H1 (cell line): ENCODE results near the gene MIB2. TPM values are rescaled to one million over a fixed set of nuclear protein-coding genes. Genes with fewer than 3 reads are reported as not detected.
"Not testable (repeated sequence)": the region's sequence is repeated elsewhere in the genome, so short reads cannot be mapped to it uniquely, and the experiment has no call there.

Experiments
- CTCF ChIA-PET: fragments of 300-600 bp; sonication (Branson Sonifier 250); formaldehyde crosslinking; loops from one replicate; lab custom pipeline; 2021; ENCODE audit not compliant: partially characterized antibody; lab: Charles Lee
- POLR2A ChIA-PET: fragments of 300-600 bp; sonication (Branson Sonifier 250); formaldehyde crosslinking; loops from one replicate; lab custom pipeline; 2021; ENCODE audit warnings: inconsistent platforms; ENCODE audit not compliant: partially characterized antibody; lab: Charles Lee
- DNase-seq, 2 experiments: peaks; one replicate each; pipeline versions ENCODE4 v3.0.0 to v3.0.0-alpha.2; 2010 to 2022; ENCODE audit warnings: low spot score in 2 of 2, low read depth in 1 of 2, mixed read lengths in 1 of 2
- FAIRE-seq: peaks from 2 replicates; lab custom pipeline; 2011; peaks lifted over from hg19 to GRCh38; lab: Jason Lieb, UNC
- H2AFZ ChIP-seq: 2 replicates; pipeline ENCODE4 v1.8.1; 2012; ENCODE audit warnings: low read length, inconsistent platforms
- H2AK5ac ChIP-seq: 2 replicates; pipeline ENCODE4 v1.6.1; 2013; ENCODE audit warnings: low read depth, low read length
- H2BK120ac ChIP-seq: replicated peaks from 2 replicates; pipeline ENCODE3; 2013; ENCODE audit warnings: low read depth, low read length, inconsistent platforms
- H2BK12ac ChIP-seq: 2 replicates; pipeline ENCODE4 v1.6.1; 2013; ENCODE audit warnings: low read depth, low read length
- H2BK15ac ChIP-seq: 2 replicates; pipeline ENCODE4 v1.6.1; 2013; ENCODE audit warnings: low read length
- H2BK20ac ChIP-seq: 2 replicates; pipeline ENCODE4 v1.6.1; 2013; ENCODE audit warnings: low read length
- H2BK5ac ChIP-seq: 2 replicates; pipeline ENCODE4 v1.6.1; 2013; ENCODE audit warnings: low read depth, low read length
- H3K14ac ChIP-seq: 2 replicates; pipeline ENCODE4 v1.6.1; 2013; ENCODE audit warnings: inconsistent platforms; ENCODE audit not compliant: insufficient read length
- H3K18ac ChIP-seq: 2 replicates; pipeline ENCODE4 v1.6.1; 2013; ENCODE audit warnings: low read length; ENCODE audit errors: extremely low read depth
- H3K23ac ChIP-seq: 2 replicates; pipeline ENCODE4 v1.6.1; 2013; ENCODE audit warnings: inconsistent platforms; ENCODE audit not compliant: insufficient read length
- H3K23me2 ChIP-seq: 2 replicates; pipeline ENCODE4 v1.6.1; 2013; ENCODE audit warnings: low read depth, low read length
- H3K27ac ChIP-seq: 2 replicates; pipeline ENCODE4 v1.6.1; 2011; ENCODE audit warnings: low read depth, low read length, inconsistent platforms
- H3K27me3 ChIP-seq, 4 experiments: replicated peaks in 1 of 4; 1 replicate in 1 of 4; 2 replicates in 3 of 4; pipeline versions ENCODE4 v1.6.1 to v1.8.1; 2011 to 2013; ENCODE audit warnings: low read length in 3 of 4, mild to moderate bottlenecking in 3 of 4, inconsistent platforms in 2 of 4, mixed read lengths in 2 of 4, moderate library complexity in 1 of 4; ENCODE audit not compliant: control insufficient read depth in 3 of 4, insufficient read depth in 3 of 4; ENCODE audit errors: extremely low read depth in 1 of 4
- H3K36me3 ChIP-seq, 4 experiments: 2 replicates each; pipeline versions ENCODE4 v1.6.1 to v1.8.1; 2011 to 2013; ENCODE audit warnings: mild to moderate bottlenecking in 4 of 4, low read length in 3 of 4, moderate library complexity in 2 of 4, control low read depth in 1 of 4, inconsistent platforms in 1 of 4; ENCODE audit not compliant: insufficient read depth in 4 of 4, control insufficient read depth in 2 of 4
- H3K4ac ChIP-seq: replicated peaks from 2 replicates; pipeline ENCODE3; 2013; ENCODE audit warnings: low read length, low read depth, mixed read lengths, inconsistent platforms; ENCODE audit not compliant: insufficient read length
- H3K4me1 ChIP-seq, 4 experiments: replicated peaks in 1 of 4; 1 replicate in 1 of 4; 2 replicates in 3 of 4; pipeline versions ENCODE4 v1.6.1 to v1.8.1; 2011 to 2013; ENCODE audit warnings: low read length in 3 of 4, inconsistent platforms in 2 of 4, mixed read lengths in 1 of 4; ENCODE audit not compliant: insufficient read depth in 4 of 4, control insufficient read depth in 3 of 4
- H3K4me2 ChIP-seq, 2 experiments: 2 replicates each; pipeline versions ENCODE4 v1.6.1 to v1.8.1; 2011 to 2013; ENCODE audit warnings: low read depth in 2 of 2, low read length in 2 of 2, control low read depth in 1 of 2, inconsistent platforms in 1 of 2, mild to moderate bottlenecking in 1 of 2; ENCODE audit not compliant: insufficient read depth in 1 of 2
- H3K4me3 ChIP-seq, 4 experiments: fragments of 200-600, 300-600 bp in 1 of 4; sonication (generic), shearing (Covaris generic), sonication (Bioruptor Twin) in 1 of 4; 2 replicates each; pipeline versions ENCODE4 v1.5.1 to v1.8.1; 2011 to 2016; ENCODE audit warnings: low read length in 4 of 4, low read depth in 3 of 4, control low read depth in 2 of 4, inconsistent platforms in 2 of 4, mild to moderate bottlenecking in 2 of 4, mixed read lengths in 1 of 4, moderate library complexity in 1 of 4; ENCODE audit not compliant: insufficient read depth in 2 of 4; ENCODE audit errors: extremely low read depth in 1 of 4
- H3K56ac ChIP-seq: replicated peaks from 2 replicates; pipeline ENCODE3; 2013; ENCODE audit warnings: low read depth, mild to moderate bottlenecking, mixed read lengths, low read length, inconsistent platforms; ENCODE audit not compliant: insufficient read length
- H3K79me1 ChIP-seq: 2 replicates; pipeline ENCODE4 v1.6.1; 2013; ENCODE audit warnings: low read depth, low read length, control low read depth
- H3K79me2 ChIP-seq, 2 experiments: 2 replicates each; pipeline versions ENCODE4 v1.6.1 to v1.8.1; 2012 to 2013; ENCODE audit warnings: low read length in 2 of 2, mild to moderate bottlenecking in 2 of 2, inconsistent platforms in 1 of 2; ENCODE audit not compliant: insufficient read depth in 2 of 2, control insufficient read depth in 1 of 2
- H3K9ac ChIP-seq, 4 experiments: replicated peaks in 1 of 4; 1 replicate in 1 of 4; 2 replicates in 3 of 4; pipeline versions ENCODE4 v1.6.1 to v1.8.1; 2011 to 2013; ENCODE audit warnings: low read depth in 3 of 4, low read length in 3 of 4, control low read depth in 2 of 4, mild to moderate bottlenecking in 2 of 4, moderate library complexity in 2 of 4, inconsistent platforms in 1 of 4; ENCODE audit errors: extremely low read depth in 1 of 4
- H3K9me3 ChIP-seq, 2 experiments: 2 replicates each; pipeline versions ENCODE4 v1.6.1 to v1.8.1; 2012 to 2013; ENCODE audit warnings: mild to moderate bottlenecking in 2 of 2, moderate library complexity in 2 of 2, control low read depth in 1 of 2, inconsistent platforms in 1 of 2, low read depth in 1 of 2, low read length in 1 of 2, mixed read lengths in 1 of 2; ENCODE audit not compliant: insufficient read depth in 2 of 2
- H4K20me1 ChIP-seq, 2 experiments: replicated peaks in 1 of 2; 2 replicates each; pipeline versions ENCODE3 to v1.8.1; 2011 to 2013; ENCODE audit warnings: inconsistent platforms in 2 of 2, low read length in 2 of 2, mild to moderate bottlenecking in 1 of 2; ENCODE audit not compliant: insufficient read depth in 2 of 2, control insufficient read depth in 1 of 2
- H4K5ac ChIP-seq: 2 replicates; pipeline ENCODE4 v1.6.1; 2013; ENCODE audit warnings: low read length, low read depth, mixed read lengths, inconsistent platforms; ENCODE audit not compliant: insufficient read length
- H4K8ac ChIP-seq: 2 replicates; pipeline ENCODE4 v1.8.0; 2013; ENCODE audit warnings: mild to moderate bottlenecking, moderate library complexity, low read length, inconsistent platforms; ENCODE audit not compliant: insufficient read depth; ENCODE audit errors: extremely low read depth
- H4K91ac ChIP-seq: replicated peaks from 2 replicates; pipeline ENCODE3; 2013; ENCODE audit warnings: low read length, mixed read lengths, inconsistent platforms; ENCODE audit not compliant: insufficient read length
- WGBS, 2 experiments: shearing (Covaris generic) in 1 of 2; methylation state at CpG; one replicate each; pipeline versions ENCODE4 v1.1.6 to v1.1.7; 2013 to 2015; ENCODE audit warnings: low lambda C conversion rate in 2 of 2, mixed read lengths in 2 of 2, inconsistent platforms in 1 of 2, low coverage in 1 of 2, missing lambda C conversion rate in 1 of 2; ENCODE audit not compliant: insufficient replicate concordance in 2 of 2, insufficient coverage in 1 of 2, insufficient read length in 1 of 2; ENCODE audit errors: extremely low coverage in 1 of 2, missing lambda C conversion rate in 1 of 2; 5-methylcytosine and 5-hydroxymethylcytosine counted together
- polyA plus RNA-seq, 7 experiments: library from polyadenylated mRNA; depleted of rRNA in 3 of 7; stranded (reverse) in 5 of 7; unstranded in 2 of 7; fragments of >200 nt in 5 of 7; fragments of 200-250 nt in 2 of 7; gene quantifications; 1 replicate in 5 of 7; 2 replicates in 1 of 7; 4 replicates in 1 of 7; pipeline versions ENCODE4 v1.2.1 to v1.2.3, GENCODE V29; 2011 to 2013; ENCODE audit warnings: missing spikeins in 2 of 7, mixed read lengths in 2 of 7
- total RNA-seq: library from RNA; stranded (reverse); fragmentation: NEBNext Ultra II Directional; extraction: Animal tissue kit (Norgen Biotek cat#: 25700); gene quantifications from 2 replicates; pipeline ENCODE4 v1.2.1, GENCODE V29; 2021

Gene MIB2
- total and polyA plus RNA-seq, 2 of the 8 experiments (the other 6 are each of a cell fraction or from before 2014, with no cell fraction given), result 32.5 to 60.0 TPM

DNA sequence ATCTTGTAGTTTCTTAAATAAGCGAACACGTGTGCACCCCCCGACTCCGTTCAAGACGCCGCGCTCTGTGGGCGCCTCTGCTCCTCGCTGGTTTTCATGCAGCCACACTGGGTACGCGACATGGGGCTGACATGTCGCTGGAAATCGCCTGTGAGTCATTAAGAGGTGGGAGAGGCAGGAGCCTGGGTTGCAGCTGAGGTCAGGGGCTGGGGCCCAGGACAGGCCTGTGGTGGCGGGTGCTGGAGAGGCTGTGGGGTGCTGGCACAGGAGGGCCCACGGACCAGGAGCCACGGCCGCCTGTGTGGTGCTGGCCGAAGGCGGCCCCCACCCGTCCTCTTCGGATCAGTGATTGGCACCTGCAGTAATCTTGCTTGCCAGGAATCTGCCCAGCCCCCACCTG, 59.5 kb downstream of the MIB2 start:
- H2AK5ac ChIP-seq, result not testable (repeated sequence)

DNA sequence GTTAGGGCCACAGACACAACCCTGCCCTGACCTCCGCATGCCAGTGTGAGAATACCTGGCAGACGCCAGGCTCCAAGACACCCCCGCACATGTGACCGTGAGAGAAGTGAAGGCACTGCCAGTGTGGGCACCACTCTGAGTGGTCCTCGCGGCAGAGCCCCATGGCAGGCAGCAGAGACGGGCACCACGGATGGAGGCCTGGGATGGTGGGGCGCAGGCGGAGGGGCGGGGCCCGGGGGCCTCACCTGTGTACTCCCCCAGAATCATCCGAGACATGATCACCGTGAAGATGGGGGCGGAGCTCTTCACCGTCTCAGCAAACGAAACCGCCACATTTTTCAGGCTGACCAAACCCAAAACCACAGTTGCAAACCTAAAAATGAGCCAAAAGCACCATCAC, 59.9 kb downstream of the MIB2 start:
- H4K5ac ChIP-seq, H3K9me3 ChIP-seq, H2BK15ac ChIP-seq, POLR2A ChIA-PET, H2BK120ac ChIP-seq, H3K79me1 ChIP-seq, CTCF ChIA-PET, H4K8ac ChIP-seq, H4K91ac ChIP-seq, H3K14ac ChIP-seq, H2BK20ac ChIP-seq, H3K4me2 ChIP-seq, H2AFZ ChIP-seq, H3K4ac ChIP-seq, H3K27me3 ChIP-seq, H3K56ac ChIP-seq, H3K23ac ChIP-seq, H2BK5ac ChIP-seq, H2AK5ac ChIP-seq, H3K27ac ChIP-seq, FAIRE-seq, H3K9ac ChIP-seq, DNase-seq, H2BK12ac ChIP-seq, H3K18ac ChIP-seq, H3K4me3 ChIP-seq, H3K23me2 ChIP-seq: not testable (repeated sequence)
- H3K36me3 ChIP-seq, result peaks cover 0 to 16% (median 5%) of the 10 kb centered on the region in 4 experiments; a peak in 4 of 8 replicates
- H3K4me1 ChIP-seq, result peaks cover 0 to 13% (median 8%) of the 10 kb centered on the region in 4 experiments; a peak in 5 of 7 replicates
- H4K20me1 ChIP-seq, result peaks cover 5 to 12% of the 10 kb centered on the region in 2 experiments
- 95% methylated on average over 4 of the region's 18 CpGs; no CpG with 5 or more reads in 1 of the 2 experiments for WGBS, 2 experiments
- peaks cover 0 to 20% of the 10 kb centered on the region in 2 experiments; a peak in 1 of 4 replicates for H3K79me2 ChIP-seq

More for the DNA sequence above, 59.5 kb downstream of the MIB2 start:
- H3K9ac ChIP-seq, H4K5ac ChIP-seq, H2BK20ac ChIP-seq, H2BK12ac ChIP-seq, H3K4me3 ChIP-seq, POLR2A ChIA-PET, DNase-seq, H3K4me2 ChIP-seq, H2BK15ac ChIP-seq, H2BK120ac ChIP-seq, H3K23ac ChIP-seq, H3K23me2 ChIP-seq, H3K27ac ChIP-seq, FAIRE-seq, H3K27me3 ChIP-seq, H3K14ac ChIP-seq, H3K79me1 ChIP-seq, H2BK5ac ChIP-seq, H2AFZ ChIP-seq, H3K4ac ChIP-seq, H4K8ac ChIP-seq, H3K18ac ChIP-seq, H3K9me3 ChIP-seq, H3K56ac ChIP-seq, H4K91ac ChIP-seq, CTCF ChIA-PET: not testable (repeated sequence)
- Histone ChIP-seq H3K79me2 (peaks cover 0 to 18% of the 10 kb centered on the region in 2 experiments; a peak in 1 of 4 replicates), H3K36me3 (peaks cover 0 to 20% (median 6%) of the 10 kb centered on the region in 4 experiments; a peak in 4 of 8 replicates), H4K20me1 (peaks cover 5 to 12% of the 10 kb centered on the region in 2 experiments), H3K4me1 (peaks cover 0 to 13% (median 8%) of the 10 kb centered on the region in 4 experiments; a peak in 5 of 7 replicates)
- 95% methylated on average over 11 of the region's 21 CpGs; no CpG with 5 or more reads in 1 of the 2 experiments for WGBS, 2 experiments
